GM18526 (cell line): Measurements from ENCODE around the gene DGKQ.

Experiments
- POLR2A ChIP-seq: IDR thresholded peaks from 3 replicates; pipeline ENCODE4 v1.6.1; 2011; ENCODE audit not compliant: insufficient read length; ENCODE audit errors: extremely low read depth

Gene DGKQ

GRCh38 chr4:992297-993110, 19.1 kb upstream of the DGKQ start:
- TF ChIP-seq POLR2A, result no peak

- TF ChIP-seq POLR2A, result no peak
These were observed 18.3 kb upstream of the DGKQ start for GRCh38 chr4:991451-992296.

DNA sequence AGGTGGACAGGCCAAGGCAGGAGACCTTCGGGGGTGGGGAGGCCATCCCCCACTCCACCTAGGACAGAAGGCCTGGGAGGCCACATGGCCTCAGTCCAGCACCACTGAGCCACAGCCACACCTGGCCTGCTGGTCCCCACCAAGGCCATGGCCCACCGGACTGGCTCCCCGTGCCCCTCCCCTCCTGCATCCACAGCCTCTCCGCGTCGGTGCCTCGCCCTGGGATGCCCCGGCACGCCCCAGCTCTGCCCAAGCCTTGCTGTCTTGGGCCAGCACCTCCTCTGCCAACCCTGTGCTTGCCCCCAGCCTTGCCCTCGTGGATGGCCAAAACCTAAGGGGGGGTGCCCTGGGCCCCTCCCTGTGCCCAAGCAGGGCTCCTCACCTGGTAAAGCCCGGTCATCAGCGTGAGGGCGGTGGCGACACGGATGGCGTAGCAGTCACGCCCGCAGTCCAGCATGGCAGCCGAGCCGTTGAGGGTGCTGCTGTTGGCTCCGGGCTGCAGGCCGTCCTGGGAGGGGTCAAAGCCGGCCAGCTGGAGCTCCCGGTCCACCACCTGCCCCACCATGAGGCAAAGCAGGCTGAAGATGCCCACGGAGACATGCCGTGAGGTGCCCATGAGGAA, 17.5 kb upstream of the DGKQ start:
- TF ChIP-seq POLR2A, result no peak

- no peak for TF ChIP-seq POLR2A
These were observed 16.5 kb upstream of the DGKQ start for GRCh38 chr4:989722-990471.

- TF ChIP-seq POLR2A, result no peak
These were observed 15.7 kb upstream of the DGKQ start for GRCh38 chr4:988726-989721.

DNA sequence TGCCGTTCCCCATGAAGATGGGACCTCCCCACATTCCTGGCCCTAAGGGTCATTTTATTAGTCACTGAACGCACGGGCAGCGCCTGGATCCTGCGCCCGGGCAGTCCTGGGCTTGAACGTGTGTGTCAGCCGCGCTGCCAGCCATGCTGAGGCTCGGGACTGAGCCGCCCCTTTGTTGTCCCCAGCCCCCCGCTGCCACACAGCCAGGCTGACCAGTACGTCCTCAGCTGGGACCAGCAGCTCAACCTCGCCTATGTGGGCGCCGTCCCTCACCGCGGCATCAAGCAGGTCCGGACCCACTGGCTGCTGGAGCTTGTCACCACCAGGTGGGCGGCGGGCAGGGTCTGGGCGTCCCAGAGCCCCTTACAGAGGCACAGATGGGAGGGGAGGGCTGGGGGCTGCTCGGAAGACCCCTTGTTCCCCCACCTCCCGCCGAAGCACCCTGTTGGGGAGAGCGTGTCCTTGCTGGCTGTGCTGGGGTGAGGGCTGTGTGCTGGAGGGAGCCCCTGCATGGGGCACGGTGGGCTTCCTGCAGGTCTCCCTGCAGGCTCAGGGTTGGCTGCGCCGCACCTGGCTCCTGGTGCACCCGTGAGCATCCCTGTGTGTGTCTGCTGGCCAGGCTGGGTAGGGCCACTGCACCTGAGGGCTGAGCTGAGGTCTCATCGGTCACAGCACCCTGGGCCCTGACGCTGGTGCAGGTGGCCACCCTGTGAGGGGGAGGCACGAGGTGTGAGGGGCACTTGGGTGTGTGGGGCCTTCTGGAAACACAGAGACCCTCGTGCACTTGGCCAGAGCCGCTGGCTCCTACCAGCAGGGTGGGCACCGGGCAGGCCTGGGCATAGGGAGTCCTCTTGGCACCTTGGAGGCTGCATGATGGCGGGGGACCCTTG, 14.5 kb upstream of the DGKQ start:
- TF ChIP-seq POLR2A, result no peak

DNA sequence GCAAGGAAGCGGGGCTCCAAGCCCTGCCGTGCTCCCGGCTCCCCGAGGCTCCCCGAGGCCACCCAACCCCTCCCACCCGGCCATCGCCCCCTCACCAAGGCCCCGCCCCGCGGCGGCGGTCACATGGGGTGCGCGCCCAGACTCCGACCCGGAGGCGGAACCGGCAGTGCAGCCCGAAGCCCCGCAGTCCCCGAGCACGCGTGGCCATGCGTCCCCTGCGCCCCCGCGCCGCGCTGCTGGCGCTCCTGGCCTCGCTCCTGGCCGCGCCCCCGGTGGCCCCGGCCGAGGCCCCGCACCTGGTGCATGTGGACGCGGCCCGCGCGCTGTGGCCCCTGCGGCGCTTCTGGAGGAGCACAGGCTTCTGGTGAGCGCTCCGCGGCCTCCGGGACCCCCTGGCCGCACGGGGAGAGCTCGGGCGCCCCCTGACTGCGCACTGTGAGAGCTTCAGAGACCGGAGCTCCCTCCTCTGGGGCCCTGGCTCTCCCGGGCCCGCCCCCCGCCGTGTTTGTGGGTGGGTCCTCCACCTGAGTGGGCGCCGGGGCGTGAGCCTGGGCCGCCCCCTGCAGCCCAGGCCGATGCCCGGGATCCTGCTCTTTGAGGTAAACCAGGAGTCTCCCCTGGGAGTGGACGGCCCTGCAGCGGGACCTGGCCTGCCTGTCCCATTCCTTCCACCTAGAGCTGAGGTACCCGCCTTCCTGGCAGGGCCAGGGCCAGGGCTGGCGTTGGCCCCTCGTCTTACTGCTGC, 13.7 kb upstream of the DGKQ start, which contains the start of gene IDUA:
Gene IDUA, plus strand, starts transcription at position 166 of the 745 bp plus-strand sequence. Its CDS starts 41 bp downstream, at position 207.
- TF ChIP-seq POLR2A, result peak; percentile 43

GRCh38 chr4:986428-986878, 13.1 kb upstream of the DGKQ start:
- no peak for TF ChIP-seq POLR2A

DNA sequence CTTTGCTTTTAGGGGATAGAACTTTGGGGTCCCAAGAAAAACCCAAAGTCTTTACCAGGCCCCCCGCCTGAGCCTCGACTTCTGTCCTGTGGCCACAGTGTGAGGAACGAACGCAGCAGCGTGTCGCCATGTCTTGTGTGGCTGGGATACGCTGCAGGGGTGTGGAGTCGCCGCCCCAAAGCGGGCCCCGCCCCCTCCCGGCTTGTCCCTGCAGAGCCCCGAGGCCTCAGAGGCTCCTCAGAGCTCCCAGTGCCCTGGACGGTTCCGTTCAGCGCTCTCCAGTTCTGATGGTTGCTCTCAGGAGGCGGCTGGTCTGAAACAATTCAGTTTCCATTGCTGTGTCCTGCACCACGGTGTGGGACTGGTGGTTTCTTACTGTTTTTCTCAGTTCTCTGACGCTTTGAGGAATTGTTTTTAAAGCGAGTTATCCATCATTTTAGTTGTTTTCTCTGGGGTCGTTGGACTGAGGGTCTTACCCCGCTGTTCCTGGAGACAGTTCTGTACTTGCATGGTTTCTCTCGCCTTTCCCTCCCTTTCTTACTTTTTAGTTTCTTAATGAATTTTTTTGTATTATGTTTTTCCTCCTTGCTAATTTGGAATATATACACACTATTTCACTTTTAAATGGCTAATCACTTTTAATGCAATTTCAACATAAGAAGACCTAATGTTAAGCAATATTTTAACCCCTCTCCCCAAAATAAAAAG, 11.9 kb upstream of the DGKQ start:
- no peak for TF ChIP-seq POLR2A

- no peak for TF ChIP-seq POLR2A
These were observed 11.1 kb upstream of the DGKQ start for GRCh38 chr4:984336-985054.

DNA sequence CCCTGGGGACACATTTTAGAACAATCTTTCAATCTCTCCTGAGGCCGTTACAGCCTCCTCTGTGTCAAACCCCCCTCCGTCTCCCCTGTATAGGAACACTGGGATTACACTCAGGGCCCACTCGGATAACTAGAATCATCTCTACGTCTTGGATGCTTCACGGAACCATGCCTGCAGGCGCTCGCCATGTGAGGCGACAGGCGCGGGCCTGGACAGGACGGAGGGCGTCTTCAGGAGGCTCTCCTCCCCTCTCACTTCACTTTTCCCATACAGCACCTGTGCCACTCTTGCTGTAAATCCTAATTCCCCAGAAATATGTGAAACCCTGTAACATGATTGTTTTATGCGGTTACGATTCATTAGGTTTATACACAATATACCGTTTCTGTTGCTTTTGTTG, 9.4 kb upstream of the DGKQ start:
- TF ChIP-seq POLR2A, result no peak
